Measurements from ENCODE around the gene RAMP1. TPM values are rescaled to one million over a fixed set of nuclear protein-coding genes. Genes with fewer than 3 reads are reported as not detected.

Gene RAMP1
- total and polyA plus RNA-seq, 9 of the 15 experiments (the other 6 are each of a cell fraction or from before 2014, with no cell fraction given), result 0.72 to 0.77 TPM; not detected in 7

DNA sequence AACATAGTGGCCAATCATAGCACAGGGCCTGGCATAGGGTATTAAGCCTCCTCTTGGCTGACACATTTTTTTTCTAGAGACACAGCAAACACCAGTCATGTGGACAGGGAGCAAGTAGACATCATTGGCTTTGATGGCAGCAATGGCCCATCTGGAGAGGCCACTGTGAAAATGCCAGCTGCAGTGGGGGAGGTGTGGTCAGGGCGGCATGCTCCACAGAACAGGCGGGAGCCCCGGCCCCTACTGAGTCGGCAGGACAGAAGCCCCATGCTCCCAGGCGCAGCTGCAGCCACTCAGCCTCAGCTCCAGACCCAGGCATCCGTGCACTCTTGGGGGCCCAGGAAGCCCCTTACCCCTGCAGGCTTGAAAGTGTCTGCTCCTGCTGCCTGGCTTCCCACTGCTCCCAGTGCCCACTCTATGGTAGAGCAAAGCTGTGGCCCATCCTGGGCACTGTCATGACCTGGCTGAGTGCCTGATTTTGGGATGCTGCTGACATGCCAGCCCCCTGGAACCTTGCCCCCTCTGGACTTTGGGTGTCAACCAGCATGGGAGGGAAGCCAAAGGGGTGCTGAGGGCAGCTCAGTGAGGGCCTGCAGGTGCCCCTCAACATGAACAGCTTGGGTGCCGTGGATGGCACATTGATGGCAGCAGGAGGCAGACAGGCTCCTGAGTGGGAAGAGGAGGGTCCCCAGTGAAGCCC, 84.1 kb downstream of the RAMP1 start (continued):
- TF ChIP-seq MCM2 (IDR thresholded peaks at IDR 0.05; ENCODE audit: low read depth) (no peak), THRAP3 (IDR thresholded peaks at IDR 0.05; ENCODE audit: borderline replicate concordance) (no peak), BCL6 (CRISPR knock-in tag; IDR thresholded peaks at IDR 0.05) (no peak), BDP1 (IDR thresholded peaks at IDR 0.05; ENCODE audit: insufficient read depth, insufficient read length) (no peak), PTTG1 (tag; IDR thresholded peaks at IDR 0.05; ENCODE audit: low read depth) (no peak), CREM (IDR thresholded peaks at IDR 0.05; ENCODE audit: low read depth) (no peak)
- TF ChIP-seq, protein P1, sequence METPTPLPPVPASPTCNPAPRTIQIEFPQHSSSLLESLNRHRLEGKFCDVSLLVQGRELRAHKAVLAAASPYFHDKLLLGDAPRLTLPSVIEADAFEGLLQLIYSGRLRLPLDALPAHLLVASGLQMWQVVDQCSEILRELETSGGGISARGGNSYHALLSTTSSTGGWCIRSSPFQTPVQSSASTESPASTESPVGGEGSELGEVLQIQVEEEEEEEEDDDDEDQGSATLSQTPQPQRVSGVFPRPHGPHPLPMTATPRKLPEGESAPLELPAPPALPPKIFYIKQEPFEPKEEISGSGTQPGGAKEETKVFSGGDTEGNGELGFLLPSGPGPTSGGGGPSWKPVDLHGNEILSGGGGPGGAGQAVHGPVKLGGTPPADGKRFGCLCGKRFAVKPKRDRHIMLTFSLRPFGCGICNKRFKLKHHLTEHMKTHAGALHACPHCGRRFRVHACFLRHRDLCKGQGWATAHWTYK (CRISPR knock-in tag; IDR thresholded peaks at IDR 0.05), result no peak
- TF ChIP-seq, protein P2, sequence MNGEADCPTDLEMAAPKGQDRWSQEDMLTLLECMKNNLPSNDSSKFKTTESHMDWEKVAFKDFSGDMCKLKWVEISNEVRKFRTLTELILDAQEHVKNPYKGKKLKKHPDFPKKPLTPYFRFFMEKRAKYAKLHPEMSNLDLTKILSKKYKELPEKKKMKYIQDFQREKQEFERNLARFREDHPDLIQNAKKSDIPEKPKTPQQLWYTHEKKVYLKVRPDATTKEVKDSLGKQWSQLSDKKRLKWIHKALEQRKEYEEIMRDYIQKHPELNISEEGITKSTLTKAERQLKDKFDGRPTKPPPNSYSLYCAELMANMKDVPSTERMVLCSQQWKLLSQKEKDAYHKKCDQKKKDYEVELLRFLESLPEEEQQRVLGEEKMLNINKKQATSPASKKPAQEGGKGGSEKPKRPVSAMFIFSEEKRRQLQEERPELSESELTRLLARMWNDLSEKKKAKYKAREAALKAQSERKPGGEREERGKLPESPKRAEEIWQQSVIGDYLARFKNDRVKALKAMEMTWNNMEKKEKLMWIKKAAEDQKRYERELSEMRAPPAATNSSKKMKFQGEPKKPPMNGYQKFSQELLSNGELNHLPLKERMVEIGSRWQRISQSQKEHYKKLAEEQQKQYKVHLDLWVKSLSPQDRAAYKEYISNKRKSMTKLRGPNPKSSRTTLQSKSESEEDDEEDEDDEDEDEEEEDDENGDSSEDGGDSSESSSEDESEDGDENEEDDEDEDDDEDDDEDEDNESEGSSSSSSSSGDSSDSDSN (IDR thresholded peaks at IDR 0.05; ENCODE audit: borderline replicate concordance in 1 of 2, low read depth in 2 of 2, low read length in 2 of 2), result no peak
